ENCODE measurements around the gene CALD1. TPM values are rescaled to one million over a fixed set of nuclear protein-coding genes. Genes with fewer than 3 reads are reported as not detected.

CALD1 gene
- total RNA-seq, 6 donors from 2014 or later: 98.6 to 156 (median 124) TPM

- Histone ChIP-seq H3K27me3 (no peaks in the 10 kb centered on the region), H3K4me3 (no peak overlapping the region), H3K27ac (no peak overlapping the region), H3K36me3 (peaks cover 0 to 8% (median 0%) of the 10 kb centered on the region in 4 donors), H3K4me1 (peaks cover 0 to 5% (median 0%) of the 10 kb centered on the region in 4 donors), H3K9me3 (no peaks in the 10 kb centered on the region)
- ATAC-seq (ENCODE audit: low FRiP score in 2 of 2) (peak in 1 of 2 donors; percentile 13), DNase-seq (no peak)
- no peak for TF ChIP-seq CTCF (IDR thresholded peaks at IDR 0.05)
- 43 to 66% methylated on average over 6 of the region's 6 CpGs for WGBS, 2 donors
Measured at GRCh38 chr7:134873253-134873652, 93.8 kb downstream of the CALD1 start.

GRCh38 chr7:134874407-134874806 is 95.0 kb downstream of the CALD1 start:
- H3K9me3 ChIP-seq: no peaks in the 10 kb centered on the region
- no peak for ATAC-seq (ENCODE audit: low FRiP score in 2 of 2)
- TF ChIP-seq CTCF (IDR thresholded peaks at IDR 0.05) (no peak), POLR2AphosphoS5 (IDR thresholded peaks at IDR 0.05) (no peak), POLR2A (IDR thresholded peaks at IDR 0.05) (no peak), EP300 (IDR thresholded peaks at IDR 0.05) (no peak)
- H3K27me3 ChIP-seq: no peaks in the 10 kb centered on the region
- DNase-seq: no peak
- no peak overlapping the region for H3K27ac ChIP-seq
- H3K36me3 ChIP-seq: peaks cover 0 to under 1% (median 0%) of the 10 kb centered on the region in 4 donors
- no peak overlapping the region for H3K4me3 ChIP-seq
- peaks cover 0 to 5% (median 2%) of the 10 kb centered on the region in 4 donors for H3K4me1 ChIP-seq
- WGBS, 2 donors: 83% methylated on average over 5 of the region's 5 CpGs

GRCh38 chr7:134875867-134876266 is 96.4 kb downstream of the CALD1 start:
- Histone ChIP-seq H3K27me3 (no peaks in the 10 kb centered on the region), H3K4me1 (peaks cover 0 to 8% (median 3%) of the 10 kb centered on the region in 4 donors), H3K36me3 (no peaks in the 10 kb centered on the region), H3K27ac (no peak overlapping the region), H3K4me3 (no peak overlapping the region), H3K9me3 (no peaks in the 10 kb centered on the region)
- ATAC-seq (ENCODE audit: low FRiP score in 2 of 2) (peak in 1 of 2 donors; percentile 90), DNase-seq (no peak)
- TF ChIP-seq POLR2A (IDR thresholded peaks at IDR 0.05) (no peak), POLR2AphosphoS5 (IDR thresholded peaks at IDR 0.05) (no peak), EP300 (IDR thresholded peaks at IDR 0.05) (no peak), CTCF (IDR thresholded peaks at IDR 0.05) (no peak)
- 87 to 89% methylated on average over 5 of the region's 5 CpGs for WGBS, 2 donors

DNA sequence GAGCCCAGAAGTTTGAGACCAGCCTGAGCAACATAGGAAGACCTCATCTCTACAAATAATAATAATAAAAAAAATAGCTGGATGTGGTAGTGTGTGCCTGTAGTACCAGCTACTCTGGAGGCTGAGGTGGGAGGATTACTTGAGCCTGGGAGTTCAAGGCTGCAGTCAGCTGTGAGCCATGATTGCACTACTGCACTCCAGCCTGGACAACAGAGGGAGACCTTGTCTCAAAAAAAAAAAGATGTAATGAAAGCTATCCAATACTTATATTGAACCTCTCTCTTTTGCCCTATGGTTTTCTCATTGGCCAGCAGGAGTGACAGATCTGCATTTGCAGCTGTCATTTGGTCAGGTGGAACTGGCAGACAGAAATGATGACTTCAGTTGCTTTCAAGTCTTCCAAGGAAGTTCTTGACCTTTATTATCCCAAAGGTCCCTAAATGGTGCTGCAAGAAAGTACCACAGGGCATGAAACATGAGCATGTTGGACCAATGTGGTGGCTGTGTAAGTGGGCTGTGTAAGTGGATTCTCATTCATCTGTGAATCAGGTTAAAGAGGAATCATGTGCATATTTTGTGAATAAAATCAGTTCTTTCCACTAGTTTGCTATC is 99.4 kb downstream of the CALD1 start:
- no peaks in the 10 kb centered on the region for H3K36me3 ChIP-seq
- no peaks in the 10 kb centered on the region for H3K9me3 ChIP-seq
- H3K4me1 ChIP-seq: peaks cover 0 to 5% (median 1%) of the 10 kb centered on the region in 4 donors
- no peak for DNase-seq
- H3K27me3 ChIP-seq: no peaks in the 10 kb centered on the region
- no peak overlapping the region for H3K27ac ChIP-seq
- ATAC-seq (ENCODE audit: low FRiP score in 2 of 2): no peak
- TF ChIP-seq POLR2A (IDR thresholded peaks at IDR 0.05) (no peak), EP300 (IDR thresholded peaks at IDR 0.05) (no peak), CTCF (IDR thresholded peaks at IDR 0.05) (no peak), POLR2AphosphoS5 (IDR thresholded peaks at IDR 0.05) (no peak)
- H3K4me3 ChIP-seq: no peak overlapping the region

DNA sequence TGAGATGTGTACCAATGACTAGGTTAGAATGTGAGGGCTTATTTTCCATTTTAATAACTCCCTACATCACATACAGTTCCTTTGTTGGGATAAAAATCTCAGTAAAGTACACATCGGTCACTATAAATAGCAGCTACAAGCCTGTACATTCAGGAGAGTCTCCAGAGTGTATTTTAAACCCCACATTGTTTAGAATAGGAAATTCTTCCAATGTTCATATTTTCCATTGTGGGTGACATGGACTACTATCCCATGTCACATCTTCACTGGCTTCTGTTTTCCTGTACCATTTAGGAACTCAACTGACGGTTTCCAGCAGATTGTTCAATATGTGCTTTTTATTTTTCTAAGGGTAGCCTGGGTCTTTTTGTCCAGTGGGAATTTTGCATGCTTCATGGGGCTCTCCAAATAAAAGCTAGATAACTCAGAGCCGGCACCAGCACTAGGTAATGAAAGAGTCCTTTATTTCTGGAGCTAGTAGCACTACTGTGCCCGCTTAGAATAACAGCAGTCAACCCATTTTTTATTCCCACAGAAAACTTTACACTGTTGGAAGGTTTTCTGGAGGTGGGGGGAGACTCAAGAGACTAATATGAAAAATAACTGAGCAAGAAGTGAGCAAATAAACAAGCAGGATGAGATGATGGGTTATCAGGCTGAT is 100.5 kb downstream of the CALD1 start:
- H3K4me1 ChIP-seq: peaks cover 0 to 5% (median 1%) of the 10 kb centered on the region in 4 donors

More for the DNA sequence above, 100.5 kb downstream of the CALD1 start:
- Histone ChIP-seq H3K9me3 (no peaks in the 10 kb centered on the region), H3K36me3 (no peaks in the 10 kb centered on the region), H3K4me3 (no peak overlapping the region), H3K27ac (no peak overlapping the region), H3K27me3 (no peaks in the 10 kb centered on the region)
- no peak for DNase-seq
- TF ChIP-seq POLR2A (IDR thresholded peaks at IDR 0.05) (no peak), POLR2AphosphoS5 (IDR thresholded peaks at IDR 0.05) (no peak), EP300 (IDR thresholded peaks at IDR 0.05) (no peak), CTCF (IDR thresholded peaks at IDR 0.05) (no peak)
- WGBS, 2 donors: 51 to 63% methylated on average over 4 of the region's 4 CpGs
- no peak for ATAC-seq (ENCODE audit: low FRiP score in 2 of 2)

Measured in upper lobe of left lung (tissue), 6 donors.